ENCODE data around the gene NRTN. TPM values are rescaled to one million over a fixed set of nuclear protein-coding genes. Genes with fewer than 3 reads are reported as not detected.
"Not testable (repeated sequence)": the region's sequence is repeated elsewhere in the genome, so short reads cannot be mapped to it uniquely, and the experiment has no call there.

Gene NRTN
- total RNA-seq, 2 donors from 2014 or later = 5.8 to 6.4 TPM

- no peak for TF ChIP-seq CTCF (conservative IDR thresholded peaks at IDR 0.05)
- peaks cover 2% of the 10 kb centered on the region for H3K27me3 Mint-ChIP-seq (ENCODE audit: insufficient read depth)
- no peaks in the 10 kb centered on the region for H3K36me3 ChIP-seq (ENCODE audit: control insufficient read depth, insufficient read depth, low read length)
- no peak for DNase-seq
- no peak overlapping the region for H3K27ac ChIP-seq (ENCODE audit: low read depth, low read length)
- no peaks in the 10 kb centered on the region for H3K27me3 ChIP-seq (ENCODE audit: control insufficient read depth, insufficient read depth, low read length, poor library complexity, severe bottlenecking)
- no peaks in the 10 kb centered on the region for H3K4me1 Mint-ChIP-seq
- no peaks in the 10 kb centered on the region for H3K9me3 Mint-ChIP-seq
- no peaks in the 10 kb centered on the region for H3K9me3 ChIP-seq (ENCODE audit: control insufficient read depth, low read length)
- H3K9ac ChIP-seq (ENCODE audit: extremely low read depth, low read length, poor library complexity, severe bottlenecking) = no peak overlapping the region
- WGBS, 2 experiments (ENCODE audit: insufficient coverage in 1 of 2, insufficient read length in 1 of 2) = 90 to 94% methylated on average over 8 to 12 of the region's 12 CpGs
- no peak overlapping the region for H3K27ac Mint-ChIP-seq
- H3K4me1 ChIP-seq (ENCODE audit: control insufficient read depth, insufficient read depth, low read length) = no peaks in the 10 kb centered on the region
- H3K4me3 Mint-ChIP-seq = no peak overlapping the region
- no peak overlapping the region for H3K4me3 ChIP-seq (ENCODE audit: low read length)
- H3K36me3 Mint-ChIP-seq (ENCODE audit: low read depth) = no peaks in the 10 kb centered on the region
Observed at GRCh38 chr19:5870986-5871394, 66.1 kb downstream of the NRTN start.

DNA sequence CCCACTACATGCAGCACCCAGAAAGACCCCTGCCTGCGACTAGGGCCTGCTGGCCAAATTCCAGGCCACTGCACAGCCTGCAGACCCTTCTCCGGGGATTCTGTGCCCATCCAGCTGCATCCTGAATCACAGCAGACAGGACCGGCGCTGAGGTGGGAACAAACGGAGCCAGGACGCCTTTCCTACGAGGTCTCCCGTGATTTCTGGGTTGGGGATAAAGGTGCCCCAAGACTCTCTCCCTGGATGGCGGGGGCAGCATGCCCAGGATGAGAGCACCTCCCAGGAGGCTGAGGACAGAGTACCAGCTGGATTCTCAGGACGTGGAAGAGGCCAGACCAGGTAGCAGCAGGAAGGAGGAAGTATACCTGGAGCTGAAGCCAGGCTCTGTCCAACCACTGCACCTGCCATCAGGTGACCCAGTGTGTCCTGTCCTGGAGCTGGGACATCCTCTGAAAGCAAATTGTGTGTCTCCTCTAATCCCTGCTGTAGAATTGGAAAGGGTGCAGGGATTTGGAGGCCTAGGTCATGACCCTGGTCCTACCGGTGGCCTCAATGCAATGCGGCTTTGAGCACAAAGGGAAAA, 68.8 kb downstream of the NRTN start:
- Histone ChIP-seq H3K4me1 (ENCODE audit: control insufficient read depth, insufficient read depth, low read length) (no peaks in the 10 kb centered on the region), H3K27me3 (ENCODE audit: control insufficient read depth, insufficient read depth, low read length, poor library complexity, severe bottlenecking) (no peaks in the 10 kb centered on the region), H3K4me3 (ENCODE audit: low read length) (no peak overlapping the region), H3K9ac (ENCODE audit: extremely low read depth, low read length, poor library complexity, severe bottlenecking) (no peak overlapping the region), H3K27ac (ENCODE audit: low read depth, low read length) (no peak overlapping the region), H3K9me3 (ENCODE audit: control insufficient read depth, low read length) (no peaks in the 10 kb centered on the region), H3K36me3 (ENCODE audit: control insufficient read depth, insufficient read depth, low read length) (no peaks in the 10 kb centered on the region)
- H3K9me3 Mint-ChIP-seq = no peaks in the 10 kb centered on the region
- TF ChIP-seq CTCF (conservative IDR thresholded peaks at IDR 0.05) = no peak
- no peaks in the 10 kb centered on the region for H3K27me3 Mint-ChIP-seq (ENCODE audit: insufficient read depth)
- H3K4me1 Mint-ChIP-seq = no peaks in the 10 kb centered on the region
- WGBS, 2 experiments (ENCODE audit: insufficient coverage in 1 of 2, insufficient read length in 1 of 2) = 94% methylated on average over 10 to 12 of the region's 12 CpGs
- DNase-seq = no peak
- no peak overlapping the region for H3K27ac Mint-ChIP-seq
- H3K36me3 Mint-ChIP-seq (ENCODE audit: low read depth) = no peaks in the 10 kb centered on the region
- no peak overlapping the region for H3K4me3 Mint-ChIP-seq

DNA sequence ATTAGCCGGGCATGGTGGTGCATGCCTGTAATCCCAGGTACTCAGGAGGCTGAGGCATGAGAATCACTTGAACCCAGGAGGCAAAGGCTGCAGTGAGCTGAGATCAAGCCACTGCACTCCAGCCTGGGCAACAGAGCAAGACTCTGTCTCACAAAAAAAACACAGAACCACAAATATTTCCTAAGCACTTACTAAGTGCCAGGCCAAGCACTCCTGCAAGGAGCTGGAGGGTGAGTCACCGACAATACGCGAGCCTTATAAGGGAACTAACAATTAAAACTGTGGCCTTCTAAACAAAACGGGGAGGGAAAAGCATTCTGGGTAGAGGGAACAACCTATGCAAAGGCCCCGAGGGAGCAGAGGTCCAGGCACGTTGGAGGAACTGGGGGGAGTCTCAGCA, 69.6 kb downstream of the NRTN start:
- not testable (repeated sequence) for H3K4me1 Mint-ChIP-seq; DNase-seq; H3K9me3 ChIP-seq (ENCODE audit: control insufficient read depth, low read length); H3K4me1 ChIP-seq (ENCODE audit: control insufficient read depth, insufficient read depth, low read length); H3K4me3 Mint-ChIP-seq; H3K27me3 Mint-ChIP-seq (ENCODE audit: insufficient read depth); H3K4me3 ChIP-seq (ENCODE audit: low read length); H3K9ac ChIP-seq (ENCODE audit: extremely low read depth, low read length, poor library complexity, severe bottlenecking); H3K27me3 ChIP-seq (ENCODE audit: control insufficient read depth, insufficient read depth, low read length, poor library complexity, severe bottlenecking); H3K27ac ChIP-seq (ENCODE audit: low read depth, low read length); H3K36me3 ChIP-seq (ENCODE audit: control insufficient read depth, insufficient read depth, low read length); H3K27ac Mint-ChIP-seq; H3K36me3 Mint-ChIP-seq (ENCODE audit: low read depth); H3K9me3 Mint-ChIP-seq
- WGBS, 2 experiments (ENCODE audit: insufficient coverage in 1 of 2, insufficient read length in 1 of 2) = 86 to 95% methylated on average over 3 to 7 of the region's 7 CpGs

DNA sequence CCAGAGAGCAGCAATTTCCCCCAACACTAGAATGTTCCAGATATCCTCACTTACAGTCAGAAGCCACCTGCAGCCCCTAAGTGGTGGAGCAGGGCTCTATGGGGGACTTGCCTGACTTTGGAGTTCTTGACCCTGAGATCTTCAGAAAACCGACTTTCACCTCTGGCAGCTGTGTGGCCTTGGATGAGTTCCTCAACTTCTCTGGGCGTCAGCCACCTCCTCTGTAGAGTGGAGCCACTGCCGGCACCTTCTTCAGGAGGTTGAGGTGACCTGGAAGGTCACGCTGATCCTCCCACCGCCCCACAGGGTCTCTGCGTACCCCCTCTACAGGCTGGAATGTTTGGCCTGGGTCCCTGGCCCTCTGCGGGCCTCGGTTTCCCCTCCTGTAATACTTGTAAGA, 72.6 kb downstream of the NRTN start:
- Histone ChIP-seq H3K9me3 (ENCODE audit: control insufficient read depth, low read length) (no peaks in the 10 kb centered on the region), H3K27me3 (ENCODE audit: control insufficient read depth, insufficient read depth, low read length, poor library complexity, severe bottlenecking) (no peaks in the 10 kb centered on the region), H3K9ac (ENCODE audit: extremely low read depth, low read length, poor library complexity, severe bottlenecking) (no peak overlapping the region), H3K4me3 (ENCODE audit: low read length) (no peak overlapping the region), H3K4me1 (ENCODE audit: control insufficient read depth, insufficient read depth, low read length) (no peaks in the 10 kb centered on the region), H3K36me3 (ENCODE audit: control insufficient read depth, insufficient read depth, low read length) (no peaks in the 10 kb centered on the region), H3K27ac (ENCODE audit: low read depth, low read length) (peak overlapping the region; percentile 61)
- H3K27ac Mint-ChIP-seq = no peak overlapping the region
- DNase-seq = no peak
- H3K4me3 Mint-ChIP-seq = no peak overlapping the region
- H3K4me1 Mint-ChIP-seq = peaks cover 10% of the 10 kb centered on the region
- no peaks in the 10 kb centered on the region for H3K36me3 Mint-ChIP-seq (ENCODE audit: low read depth)
- WGBS, 2 experiments (ENCODE audit: insufficient coverage in 1 of 2, insufficient read length in 1 of 2) = 88 to 95% methylated on average over 5 to 8 of the region's 8 CpGs
- no peaks in the 10 kb centered on the region for H3K27me3 Mint-ChIP-seq (ENCODE audit: insufficient read depth)
- H3K9me3 Mint-ChIP-seq = no peaks in the 10 kb centered on the region
- TF ChIP-seq CTCF (conservative IDR thresholded peaks at IDR 0.05) = no peak

Measured in endodermal cell (in vitro differentiated cells).